Amygdala (tissue), 56 donors: ENCODE data around the gene MAPKAP1.
A peak's percentile ranks its signal among the peaks of the same experiment; 100 is the strongest.

Experiments used
- DNase-seq, 56 donors: peaks; one replicate each; lab custom pipeline; 2025; lab: John Stamatoyannopoulos, UW

Gene MAPKAP1

DNA sequence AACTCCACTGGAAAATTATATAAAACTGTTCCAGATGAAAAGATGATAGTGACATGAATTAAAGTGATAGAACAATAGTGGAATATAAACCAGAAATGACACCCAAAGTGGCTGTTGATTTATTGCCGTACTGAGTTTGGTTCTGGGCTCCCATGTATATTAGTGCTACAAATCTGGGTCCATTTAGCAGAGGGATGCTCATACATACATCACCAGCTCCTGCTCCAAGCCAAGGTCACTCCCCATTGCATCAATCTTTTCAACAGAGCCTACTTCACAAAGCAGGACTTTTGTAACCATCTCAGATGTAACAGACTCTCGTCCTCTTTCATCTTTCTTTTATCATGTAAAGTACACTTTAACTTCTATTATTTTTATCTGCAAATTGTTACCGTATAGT, 236.8 kb downstream of the MAPKAP1 start:
- no peak for DNase-seq

DNA sequence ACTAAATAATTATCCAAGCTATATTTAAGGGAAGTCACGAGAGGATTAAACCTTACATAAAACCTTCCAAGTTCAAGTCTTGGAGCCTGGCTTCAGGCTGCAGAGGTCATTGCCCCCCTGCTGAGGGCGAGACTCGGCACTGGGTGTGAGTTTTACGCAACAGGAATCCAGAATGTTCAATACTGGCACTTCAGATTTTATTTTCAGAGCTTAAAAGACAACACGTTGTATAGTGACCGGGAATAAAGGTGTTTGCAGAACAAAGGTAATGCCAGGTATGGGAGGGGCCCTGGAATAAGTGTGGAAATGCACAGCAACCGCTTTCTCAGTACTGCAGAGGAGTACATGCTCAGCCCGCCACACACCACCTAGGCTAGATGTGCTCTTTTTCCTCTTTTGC, 238.4 kb downstream of the MAPKAP1 start:
- DNase-seq: no peak

DNA sequence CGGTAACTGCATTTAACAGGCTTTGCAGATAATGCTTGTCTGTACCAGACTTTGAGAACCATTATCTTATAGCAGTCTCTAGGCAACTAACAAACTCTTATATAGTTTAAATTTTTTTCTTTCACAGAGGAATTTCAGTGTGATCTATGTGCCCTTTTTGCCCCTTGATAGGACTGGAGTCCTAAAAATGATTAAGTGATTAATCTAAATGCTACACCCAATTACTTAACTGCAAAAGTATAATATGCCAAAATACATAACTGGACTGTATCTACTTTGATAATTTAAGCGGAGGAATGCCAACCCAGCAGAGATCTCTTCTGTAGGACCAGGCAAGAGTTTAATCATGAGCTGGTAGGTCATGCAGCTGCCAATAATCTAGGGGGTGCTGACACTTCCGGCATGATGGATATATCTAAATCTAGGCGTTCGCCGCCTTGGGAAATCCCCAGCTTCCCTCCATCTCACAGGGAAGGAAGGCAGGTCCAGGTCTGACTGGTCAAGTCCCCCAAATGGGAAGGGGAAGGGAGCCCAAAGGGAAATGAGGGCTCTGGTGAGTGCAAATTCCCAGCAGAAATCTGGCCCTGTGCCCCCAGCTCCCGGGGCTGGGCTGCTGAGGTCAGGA, 239.8 kb downstream of the MAPKAP1 start:
- no peak for DNase-seq

DNA sequence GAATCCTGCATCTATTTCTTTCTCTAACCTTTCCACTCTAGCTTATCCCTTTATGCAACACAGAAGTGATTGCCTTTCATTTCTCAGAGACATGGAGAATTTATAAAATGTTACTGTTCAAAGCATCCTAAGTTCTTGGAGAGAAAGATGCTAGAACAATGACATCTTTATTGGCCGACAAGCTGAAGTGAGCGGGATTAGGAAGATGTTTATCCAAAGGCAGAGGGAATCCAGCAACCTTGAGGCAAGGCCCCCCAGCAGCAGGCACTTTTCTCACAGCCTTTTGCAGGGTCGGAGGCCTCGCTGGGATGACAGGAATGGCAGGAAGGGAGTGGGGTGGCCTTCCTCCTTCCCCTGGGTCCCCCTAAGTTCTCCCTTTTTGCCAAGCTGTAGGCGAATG, 240.6 kb downstream of the MAPKAP1 start:
- no peak for DNase-seq

DNA sequence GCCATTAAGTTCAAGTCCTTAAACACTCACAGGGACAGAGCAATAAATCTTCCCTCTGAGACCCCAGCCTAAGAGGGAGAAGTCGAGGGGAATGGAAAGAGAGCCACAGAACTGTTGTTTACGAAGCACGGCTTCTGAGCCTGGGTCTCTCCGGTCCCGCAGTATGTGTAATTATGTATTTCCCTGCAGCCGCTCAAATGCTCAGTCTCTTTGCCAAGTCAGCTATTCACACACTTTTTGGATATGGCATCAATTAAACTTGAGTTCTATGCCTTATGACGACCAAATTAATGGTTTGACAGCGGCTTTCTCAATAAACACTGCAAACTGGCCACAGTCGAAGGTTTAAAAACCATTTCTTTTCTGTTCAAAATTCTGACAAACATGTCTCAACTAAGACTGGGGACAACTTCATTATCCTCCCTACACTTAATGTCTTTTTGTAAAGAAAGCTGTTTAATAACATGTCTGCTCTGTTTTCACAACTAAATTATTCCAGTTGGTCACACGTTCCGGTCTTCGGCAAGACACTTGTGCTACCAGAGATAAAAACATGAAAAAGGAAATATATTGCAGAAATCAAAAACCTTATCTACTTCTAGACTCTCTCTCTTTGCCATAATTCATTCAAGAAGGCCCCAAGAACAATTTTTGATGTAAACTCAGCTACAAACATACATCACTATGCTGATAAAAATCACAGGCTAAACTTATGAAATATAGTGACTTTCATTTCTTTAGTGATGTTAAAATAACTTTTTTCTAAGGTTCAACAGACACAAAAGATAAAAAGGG, 242.2 kb downstream of the MAPKAP1 start:
- no peak for DNase-seq

DNA sequence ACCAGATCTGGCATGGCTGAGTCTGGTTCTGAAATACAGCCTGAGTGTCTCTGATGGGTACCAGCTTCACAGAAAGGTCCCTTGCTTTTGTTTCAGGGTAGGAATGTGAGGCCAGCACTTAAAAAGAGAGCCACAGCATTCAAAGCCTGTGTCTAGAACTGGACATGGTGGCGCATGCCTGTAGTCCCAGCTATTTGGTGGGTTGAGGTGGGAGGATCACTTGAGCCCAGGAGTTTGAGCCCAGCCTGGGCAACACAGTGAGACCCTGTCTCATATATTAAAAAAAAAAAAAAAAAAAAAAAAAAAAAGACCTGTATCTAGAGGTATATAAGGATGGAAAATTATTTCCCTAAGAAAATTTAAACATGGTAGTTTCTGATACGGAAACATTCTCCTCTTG, 243.1 kb downstream of the MAPKAP1 start:
- no peak for DNase-seq

DNA sequence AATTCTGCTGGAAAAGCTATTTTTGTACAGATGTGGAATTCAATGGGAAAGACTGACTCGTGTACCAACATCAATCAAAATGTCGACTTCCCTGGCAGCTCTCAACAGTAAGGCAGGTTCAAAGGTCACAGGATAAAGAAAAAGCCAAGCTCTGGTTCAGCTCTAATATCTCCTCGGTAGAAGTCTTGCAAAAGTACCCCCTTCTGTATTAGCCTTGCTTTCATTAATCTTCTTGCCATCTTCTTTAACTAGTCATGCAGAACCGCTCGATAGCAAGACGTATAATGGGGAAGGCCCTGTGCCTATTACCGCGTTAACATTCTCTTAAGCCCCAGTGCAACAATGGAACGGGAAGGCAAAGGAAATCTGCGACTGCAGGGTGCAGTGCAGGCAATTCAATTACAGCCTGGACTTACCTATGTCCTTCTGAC, 244.1 kb downstream of the MAPKAP1 start:
- DNase-seq: no peak

DNA sequence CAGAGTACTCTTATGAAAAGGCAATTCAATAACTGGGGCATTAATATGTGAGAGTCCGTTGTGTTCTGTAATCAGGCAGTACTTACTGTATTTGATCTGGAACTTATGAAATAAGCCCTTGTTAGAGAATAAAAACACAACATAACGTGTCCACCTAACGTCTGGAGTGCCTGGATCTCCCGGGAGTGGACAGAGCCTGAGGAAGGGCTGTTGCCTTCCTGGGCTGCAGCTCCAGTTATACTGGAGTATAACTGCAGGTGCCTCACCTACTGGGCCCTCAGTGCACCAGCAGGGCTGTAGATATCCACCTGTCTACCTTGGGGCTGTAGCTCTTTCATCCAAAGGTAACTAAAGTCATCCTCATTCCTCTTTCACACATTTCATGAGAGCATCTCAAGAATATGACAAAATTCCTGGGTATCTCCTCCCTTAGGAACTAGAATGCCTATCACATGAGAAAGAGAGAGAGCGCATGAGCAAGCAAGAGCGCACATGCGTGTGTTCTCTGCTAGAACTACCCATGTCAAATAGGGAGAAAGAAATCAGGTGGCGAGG, 245.3 kb downstream of the MAPKAP1 start:
- DNase-seq: no peak

DNA sequence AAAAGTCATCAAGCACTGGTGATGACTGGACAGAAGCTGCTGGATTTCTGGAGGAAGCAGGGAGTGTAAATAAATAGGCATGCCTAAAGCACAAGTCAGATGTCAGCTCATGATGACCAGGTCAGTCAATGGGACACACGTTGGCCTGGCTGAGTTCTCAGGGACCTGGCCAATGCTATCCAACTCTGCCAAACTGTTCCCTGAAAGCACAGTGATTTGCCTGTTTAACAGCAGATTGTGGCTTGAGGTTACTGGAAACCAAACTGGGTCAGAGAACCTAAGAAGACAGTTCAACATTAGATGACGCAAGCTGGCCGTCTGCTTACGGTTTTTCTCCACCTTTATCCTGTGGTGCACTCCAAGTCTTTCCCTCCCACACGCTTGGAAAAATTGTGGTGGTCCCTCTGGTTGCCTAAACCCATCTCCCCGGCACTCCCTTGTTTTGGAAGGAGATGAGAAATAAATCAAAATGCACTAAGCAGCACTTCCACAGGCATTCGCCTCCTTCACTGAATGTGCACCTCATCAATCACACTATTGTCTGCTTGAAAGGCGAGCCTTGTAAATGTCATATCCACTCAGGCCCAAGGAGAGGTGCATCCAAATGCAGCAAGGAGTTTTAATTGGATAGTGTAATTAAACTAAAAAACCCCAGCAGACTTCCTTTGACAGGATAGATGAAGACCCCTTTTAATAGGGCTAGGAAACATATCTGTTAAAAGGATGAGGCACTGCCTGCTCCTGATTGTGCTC, 245.9 kb downstream of the MAPKAP1 start:
- DNase-seq: peak in 6 of 56 donors; percentile 3 to 28 (median 13)

DNA sequence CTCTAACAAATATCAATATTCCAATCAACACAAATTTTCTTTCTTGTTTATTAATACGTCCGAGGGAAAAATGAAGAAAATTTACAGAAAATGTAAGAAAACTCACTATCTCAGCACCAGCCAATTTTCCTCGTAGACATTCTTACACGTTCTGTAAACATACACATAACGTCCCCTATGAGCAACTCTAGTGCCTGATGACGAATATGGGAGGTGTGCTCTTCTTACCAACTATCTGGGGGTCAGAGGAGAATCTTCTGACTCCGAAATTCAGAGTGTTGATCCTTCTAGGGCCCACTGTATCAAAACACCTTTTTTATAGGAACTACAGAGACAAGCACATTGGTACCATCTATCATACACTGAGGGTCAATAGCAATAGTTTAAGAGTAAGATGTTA, 246.7 kb downstream of the MAPKAP1 start:
- no peak for DNase-seq

DNA sequence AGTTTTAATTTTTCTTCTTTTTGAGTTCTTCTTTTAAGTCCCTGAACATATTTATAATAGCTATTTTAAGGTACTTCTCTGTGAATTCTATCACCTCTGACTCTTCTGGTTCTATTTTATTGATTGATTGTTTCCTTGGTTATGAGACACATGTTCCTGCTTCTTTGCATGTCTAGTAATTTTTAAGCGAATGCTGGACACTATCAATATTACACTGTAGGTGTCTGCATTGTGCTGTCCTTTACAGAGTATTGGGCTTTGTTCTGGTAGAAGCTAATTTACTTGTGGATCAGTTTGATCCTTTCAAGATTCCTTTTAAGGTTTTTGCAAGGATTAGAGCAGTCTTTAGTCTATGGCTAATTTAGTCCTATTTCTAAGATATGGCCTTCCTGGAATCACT, 249.7 kb downstream of the MAPKAP1 start:
- no peak for DNase-seq

DNA sequence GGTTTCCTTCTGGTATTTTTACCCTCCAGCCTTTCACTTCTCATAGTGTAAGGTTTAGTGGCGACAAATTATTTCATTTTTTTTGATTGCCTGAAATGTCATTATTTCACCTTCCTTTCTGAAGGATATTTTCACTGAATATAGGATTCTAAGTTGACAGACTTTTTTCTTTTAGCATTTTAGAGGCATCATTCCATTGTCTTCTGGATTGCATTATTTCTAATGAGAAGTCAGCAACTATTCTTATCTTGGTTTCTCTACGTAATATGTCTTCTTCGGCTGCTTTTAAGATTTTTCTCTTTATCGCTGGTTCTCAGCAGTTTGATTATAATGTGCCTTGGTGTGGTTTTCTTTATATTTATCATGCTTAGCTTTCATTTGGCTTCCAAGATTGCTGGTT, 251.1 kb downstream of the MAPKAP1 start:
- DNase-seq: no peak

DNA sequence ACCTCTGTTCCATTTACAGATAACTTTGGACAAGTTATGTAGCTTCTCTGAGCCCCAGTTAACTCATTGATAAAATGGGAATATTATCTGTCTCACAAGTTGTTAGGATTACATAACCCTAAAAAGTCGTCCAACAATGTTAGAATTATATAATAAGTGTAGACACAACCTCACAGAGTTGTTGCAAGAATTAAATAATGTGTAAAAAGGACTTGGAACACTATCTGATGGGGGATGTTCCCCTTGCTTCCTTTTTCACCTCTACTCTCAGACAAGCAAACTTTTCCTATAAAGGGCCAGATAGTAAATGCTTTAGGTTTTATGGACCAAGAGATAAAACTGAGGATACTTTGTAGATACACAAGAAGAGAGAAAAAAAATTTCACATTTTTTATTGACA, 251.9 kb downstream of the MAPKAP1 start:
- DNase-seq: no peak

DNA sequence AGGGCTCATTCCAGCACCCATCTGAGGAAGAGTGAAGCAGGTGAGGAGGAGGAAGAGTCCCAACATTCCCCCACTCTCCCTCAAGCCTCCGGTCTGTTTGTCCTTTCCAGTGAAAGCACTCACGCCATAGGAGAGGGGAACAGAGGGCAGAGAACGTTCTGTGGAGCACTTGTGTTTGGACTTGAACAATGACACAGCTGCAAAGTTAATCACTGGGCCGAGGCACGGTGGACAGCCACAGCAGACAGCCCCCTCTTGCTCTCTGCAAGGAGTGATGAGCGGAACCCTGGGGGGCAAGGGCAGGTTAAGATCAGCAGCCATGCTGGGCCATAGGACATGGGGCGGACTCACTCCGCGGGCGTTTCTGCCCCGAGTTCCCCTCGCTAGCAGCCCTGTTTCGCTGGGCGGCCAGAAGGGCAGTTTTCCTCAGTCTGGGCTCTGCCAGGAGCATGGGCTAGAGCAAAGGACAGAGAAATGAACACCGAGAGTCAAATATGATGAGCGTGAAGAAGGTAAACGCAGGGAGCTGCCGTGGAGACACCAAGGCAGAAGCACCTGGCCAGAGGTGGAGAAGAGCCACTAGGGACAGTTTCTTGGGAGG, 259.7 kb downstream of the MAPKAP1 start:
- DNase-seq: no peak

DNA sequence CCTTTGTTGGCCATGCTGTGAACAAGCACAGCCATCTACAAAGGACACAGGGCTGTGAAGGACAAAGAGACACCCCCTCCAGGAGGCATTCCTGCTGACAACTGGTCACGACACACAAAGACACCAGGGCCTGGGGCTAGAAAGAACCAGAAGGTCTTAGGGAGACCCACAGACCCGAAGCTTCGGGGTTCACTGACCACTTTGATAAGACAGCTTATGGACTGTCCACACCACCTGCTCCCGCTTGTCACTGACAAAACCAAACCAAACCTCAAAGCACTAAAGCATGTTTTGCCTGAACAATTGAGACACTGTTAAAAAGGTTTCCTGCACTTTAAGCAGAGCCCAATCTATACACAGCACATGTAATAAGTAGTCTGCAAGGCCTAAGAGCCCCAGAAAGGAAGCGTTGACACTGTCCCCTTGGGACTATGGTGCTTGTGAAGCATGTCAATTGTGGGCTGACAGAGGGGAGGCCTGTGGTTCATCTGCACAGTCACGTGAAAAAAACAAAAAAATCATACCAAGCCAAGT, 260.4 kb downstream of the MAPKAP1 start:
- DNase-seq: no peak

DNA sequence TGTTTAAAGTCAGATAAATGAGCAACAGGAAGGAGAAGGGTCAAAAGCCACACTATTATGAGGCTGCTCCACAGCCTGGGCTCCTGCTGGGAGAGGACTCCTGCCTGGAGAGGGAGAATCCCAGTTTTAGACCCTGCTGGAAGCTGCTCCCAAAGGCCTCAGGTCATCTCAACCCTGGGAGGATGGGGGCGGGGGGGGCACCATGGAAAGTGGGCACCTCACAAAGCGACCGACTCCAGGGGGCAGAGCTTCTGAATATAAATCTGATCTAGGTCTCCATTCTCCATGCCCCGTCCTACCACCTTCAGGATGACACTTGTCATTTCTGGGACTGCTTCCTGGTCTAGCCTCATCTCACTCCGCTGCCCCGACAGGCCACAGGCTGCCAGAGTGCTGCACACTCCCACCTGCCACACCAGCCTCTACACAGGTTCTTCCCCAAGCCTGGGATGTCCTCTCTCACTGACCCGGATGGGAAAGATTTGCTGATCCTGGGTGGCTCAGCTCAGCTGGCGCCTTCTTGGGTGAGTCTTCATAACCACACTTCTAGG, 262.0 kb downstream of the MAPKAP1 start:
- no peak for DNase-seq

DNA sequence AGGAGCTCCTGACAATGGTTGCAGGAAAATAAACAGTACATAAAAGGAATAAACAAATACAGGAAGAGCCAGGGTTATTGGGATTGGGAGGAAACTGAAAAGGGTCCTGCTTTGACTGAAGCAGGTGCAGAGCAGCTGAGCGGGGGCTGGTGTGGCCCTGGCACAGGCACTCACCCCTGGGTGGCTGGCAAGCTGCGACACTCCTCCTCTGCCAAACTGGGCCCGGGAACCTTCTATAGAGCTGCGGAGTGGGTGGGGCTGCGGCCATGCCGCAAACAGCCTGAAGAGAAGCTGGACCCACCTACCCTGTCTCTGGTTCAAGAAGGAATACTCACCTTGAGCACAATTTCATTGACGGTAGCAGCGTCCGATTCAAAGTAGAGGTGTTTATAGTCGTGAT, 262.8 kb downstream of the MAPKAP1 start:
- DNase-seq: no peak

DNA sequence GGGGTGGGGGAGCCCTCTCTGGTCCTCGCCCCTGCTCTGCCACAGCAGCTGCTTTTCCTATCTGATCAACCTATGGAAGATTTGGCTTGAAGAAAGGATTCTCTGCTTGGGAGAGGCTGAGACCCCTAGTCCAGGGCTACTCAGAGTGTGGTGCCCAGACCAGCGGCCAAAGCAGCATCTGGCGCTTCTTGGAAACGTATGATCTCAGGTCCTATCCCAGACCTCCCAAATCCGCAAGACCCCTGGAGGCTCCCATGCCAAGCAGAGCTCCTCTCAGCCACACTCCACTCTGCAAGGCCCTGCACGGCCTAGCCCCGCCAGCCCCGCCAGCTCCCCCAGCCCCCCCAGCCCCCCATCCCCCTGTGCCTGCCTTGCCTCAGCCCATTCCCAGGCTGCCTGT, 263.6 kb downstream of the MAPKAP1 start:
- DNase-seq: no peak

DNA sequence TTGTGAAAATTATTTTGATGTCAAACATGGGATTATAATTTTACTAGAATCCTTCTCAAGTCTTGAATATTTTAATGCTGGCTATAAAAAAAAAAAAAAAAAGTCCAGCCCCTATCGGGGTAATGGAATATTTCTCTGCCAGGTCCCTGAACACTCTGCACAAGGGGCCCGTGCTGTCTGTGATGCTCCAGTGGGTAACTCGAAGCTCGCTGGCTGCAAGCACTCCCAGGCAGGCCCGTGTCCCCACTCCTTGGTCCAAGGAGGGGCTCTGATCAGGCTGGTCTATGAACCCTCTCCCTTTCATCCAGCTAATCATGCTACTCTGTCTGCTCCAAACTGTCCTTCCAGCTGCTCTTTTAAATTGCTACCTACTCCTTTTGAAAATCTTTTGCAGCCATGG, 264.6 kb downstream of the MAPKAP1 start:
- no peak for DNase-seq

DNA sequence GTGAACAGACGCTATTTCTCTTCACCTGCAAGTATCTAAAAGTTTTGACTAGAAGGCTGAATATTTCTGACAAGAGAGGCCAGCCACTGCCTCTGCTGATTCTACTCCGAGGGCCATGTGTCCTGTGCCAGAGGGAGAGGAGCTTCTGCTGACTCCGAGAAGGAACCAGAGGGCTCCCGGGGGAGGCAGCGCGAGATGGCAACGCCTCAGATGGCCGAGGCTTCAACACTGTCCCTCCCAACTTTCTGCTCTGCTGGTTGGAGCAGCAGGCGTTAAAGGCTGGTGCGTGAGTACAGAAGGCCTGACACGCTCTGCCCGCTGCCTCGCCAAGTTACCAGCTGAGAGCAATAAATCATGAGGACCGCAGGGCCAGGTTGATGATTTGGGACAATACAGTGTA, 266.6 kb downstream of the MAPKAP1 start:
- DNase-seq: no peak
